B cell (primary cell): ENCODE measurements around the gene NTNG1. TPM values are rescaled to one million over a fixed set of nuclear protein-coding genes. Genes with fewer than 3 reads are reported as not detected.

Experiments used
- ATAC-seq: fragments of 200-7000 bp; cut with Tn5 transposase; one replicate; pipeline ENCODE4 v1.10.0; 2021; ENCODE audit warnings: low read depth, mild to moderate bottlenecking, moderate number of reproducible peaks, moderate library complexity
- CTCF ChIA-PET: fragments of 350-600 bp; sonication (Branson Sonifier 250); formaldehyde crosslinking; loops from one replicate; lab custom pipeline; 2021; ENCODE audit warnings: antibody characterized with exemption, inconsistent platforms; lab: Charles Lee
- POLR2A ChIA-PET: fragments of 350-600 bp; sonication (Branson Sonifier 250); formaldehyde crosslinking; loops from one replicate; lab custom pipeline; 2021; ENCODE audit warnings: antibody characterized with exemption; lab: Charles Lee
- DNase-seq: peaks from one replicate; pipeline ENCODE4 v3.0.0; 2013
- H2AFZ ChIP-seq: 2 replicates; pipeline ENCODE4 v1.6.1; 2012; ENCODE audit warnings: mild to moderate bottlenecking, low read depth, low read length; ENCODE audit not compliant: insufficient read depth, poor library complexity, severe bottlenecking
- H3K27ac ChIP-seq, 2 donors: 1 replicate in 1 of 2; 2 replicates in 1 of 2; pipeline ENCODE4 v1.5.1; 2012 to 2013; ENCODE audit warnings: low read length in 2 of 2, mild to moderate bottlenecking in 2 of 2, moderate library complexity in 1 of 2
- H3K27me3 ChIP-seq, 4 experiments: fragments of 200-600 bp in 1 of 4; sonication (generic) in 1 of 4; replicated peaks in 1 of 4; 1 replicate in 2 of 4; 2 replicates in 2 of 4; pipeline versions ENCODE4 v1.6.1 to v1.7.0; 2013 to 2016; ENCODE audit warnings: low read length in 3 of 4, mild to moderate bottlenecking in 2 of 4, mixed read lengths in 1 of 4, moderate library complexity in 1 of 4; ENCODE audit not compliant: insufficient read depth in 4 of 4, control insufficient read depth in 3 of 4; ENCODE audit errors: control extremely low read depth in 1 of 4
- H3K36me3 ChIP-seq, 2 experiments: replicated peaks in 1 of 2; 1 replicate in 1 of 2; 2 replicates in 1 of 2; pipeline versions ENCODE4 v1.6.1 to v1.7.1; 2013; ENCODE audit warnings: low read length in 1 of 2; ENCODE audit not compliant: insufficient read depth in 2 of 2, control insufficient read depth in 1 of 2; ENCODE audit errors: control extremely low read depth in 1 of 2, extremely low read depth in 1 of 2
- H3K4me1 ChIP-seq, 2 donors: fragments of 200-600 bp in 1 of 2; sonication (generic) in 1 of 2; 1 replicate in 1 of 2; 2 replicates in 1 of 2; pipeline versions ENCODE4 v1.5.1 to v1.6.1; 2013 to 2017; ENCODE audit warnings: low read length in 2 of 2; ENCODE audit not compliant: control insufficient read depth in 2 of 2, insufficient read depth in 2 of 2
- H3K4me2 ChIP-seq: replicated peaks from 2 replicates; pipeline ENCODE3; 2012; ENCODE audit warnings: mild to moderate bottlenecking, low read depth, low read length; ENCODE audit not compliant: poor library complexity, severe bottlenecking
- H3K4me3 ChIP-seq, 5 experiments: fragments of 200-600 bp in 1 of 5; sonication (generic) in 1 of 5; 1 replicate in 3 of 5; 2 replicates in 2 of 5; pipeline versions ENCODE4 v1.5.1 to v1.7.0; 2011 to 2016; ENCODE audit warnings: low read length in 4 of 5, mild to moderate bottlenecking in 4 of 5, low read depth in 2 of 5, control low read depth in 1 of 5, moderate library complexity in 1 of 5; ENCODE audit not compliant: insufficient read depth in 1 of 5; ENCODE audit errors: control extremely low read depth in 1 of 5, extremely low read depth in 1 of 5
- H3K79me2 ChIP-seq: fragments of 200-600 bp; sonication (generic); one replicate; pipeline ENCODE4 v1.6.0; 2016; ENCODE audit warnings: low read length; ENCODE audit not compliant: control insufficient read depth, insufficient read depth
- H3K9ac ChIP-seq: fragments of 200-600 bp; sonication (generic); 2 replicates; pipeline ENCODE4 v1.6.1; 2017; ENCODE audit warnings: mild to moderate bottlenecking, low read length, moderate library complexity
- H3K9me3 ChIP-seq, 3 donors: one replicate each; pipeline versions ENCODE4 v1.6.1 to v1.7.1; 2013; ENCODE audit warnings: low read length in 2 of 3; ENCODE audit not compliant: control insufficient read depth in 2 of 3, insufficient read depth in 1 of 3; ENCODE audit errors: control extremely low read depth in 1 of 3
- H4K20me1 ChIP-seq: 2 replicates; pipeline ENCODE4 v1.6.0; 2012; ENCODE audit warnings: mild to moderate bottlenecking, low read length; ENCODE audit not compliant: insufficient read depth, control insufficient read depth, poor library complexity, severe bottlenecking
- H3K27ac Mint-ChIP-seq: one replicate; pipeline ENCODE4 v1.8.0; 2021; ENCODE audit warnings: mixed read lengths
- H3K27me3 Mint-ChIP-seq: one replicate; pipeline ENCODE4 v1.8.0; 2021; ENCODE audit warnings: mixed read lengths
- H3K4me1 Mint-ChIP-seq: one replicate; pipeline ENCODE4 v1.8.0; 2021; ENCODE audit warnings: mixed read lengths
- H3K4me3 Mint-ChIP-seq: one replicate; pipeline ENCODE4 v1.8.0; 2021; ENCODE audit warnings: mixed read lengths
- H3K9me3 Mint-ChIP-seq: one replicate; pipeline ENCODE4 v1.8.0; 2022; ENCODE audit warnings: mixed read lengths; ENCODE audit not compliant: insufficient read depth
- EZH2 ChIP-seq: IDR thresholded peaks from 2 replicates; pipeline ENCODE4 v1.6.1; 2012; ENCODE audit warnings: borderline replicate concordance, low read depth, mild to moderate bottlenecking, moderate library complexity, low read length; ENCODE audit not compliant: insufficient read depth, poor library complexity, severe bottlenecking
- WGBS: methylation state at CpG from one replicate; pipeline ENCODE4 v1.1.5; 2013; ENCODE audit warnings: missing lambda C conversion rate; ENCODE audit not compliant: insufficient coverage; 5-methylcytosine and 5-hydroxymethylcytosine counted together
- intact Hi-C: fragments of 100-400 bp; cut with micrococcal nuclease; formaldehyde crosslinking; loops from one replicate; pipeline ENCODE4 v1.10.0; 2022
- polyA plus RNA-seq: library from polyadenylated mRNA; depleted of rRNA; stranded (reverse); fragments of >200 nt; gene quantifications from 2 replicates; pipeline ENCODE4 v1.2.3, GENCODE V29; 2012
- total RNA-seq, 2 donors: library from RNA; stranded (reverse); fragments of 120-200 nt in 1 of 2; gene quantifications; 1 replicate in 1 of 2; 2 replicates in 1 of 2; pipeline versions ENCODE4 v1.2.3 to v1.2.4, GENCODE V29; 2013 to 2022
- TF ChIP-seq, protein P1 (sequence below): fragments of 200-600 bp; IDR thresholded peaks from one replicate; pipeline ENCODE4 v1.8.0; 2022; ENCODE audit warnings: antibody characterized with exemption, mild to moderate bottlenecking

NTNG1 gene
- total and polyA plus RNA-seq, 2 donors (not counting 1 experiment from before 2014, with no cell fraction given): 2.8 to 3.7 TPM

GRCh38 chr1:107198561-107198960, 57.7 kb downstream of the NTNG1 start:
- TF ChIP-seq, protein P1, sequence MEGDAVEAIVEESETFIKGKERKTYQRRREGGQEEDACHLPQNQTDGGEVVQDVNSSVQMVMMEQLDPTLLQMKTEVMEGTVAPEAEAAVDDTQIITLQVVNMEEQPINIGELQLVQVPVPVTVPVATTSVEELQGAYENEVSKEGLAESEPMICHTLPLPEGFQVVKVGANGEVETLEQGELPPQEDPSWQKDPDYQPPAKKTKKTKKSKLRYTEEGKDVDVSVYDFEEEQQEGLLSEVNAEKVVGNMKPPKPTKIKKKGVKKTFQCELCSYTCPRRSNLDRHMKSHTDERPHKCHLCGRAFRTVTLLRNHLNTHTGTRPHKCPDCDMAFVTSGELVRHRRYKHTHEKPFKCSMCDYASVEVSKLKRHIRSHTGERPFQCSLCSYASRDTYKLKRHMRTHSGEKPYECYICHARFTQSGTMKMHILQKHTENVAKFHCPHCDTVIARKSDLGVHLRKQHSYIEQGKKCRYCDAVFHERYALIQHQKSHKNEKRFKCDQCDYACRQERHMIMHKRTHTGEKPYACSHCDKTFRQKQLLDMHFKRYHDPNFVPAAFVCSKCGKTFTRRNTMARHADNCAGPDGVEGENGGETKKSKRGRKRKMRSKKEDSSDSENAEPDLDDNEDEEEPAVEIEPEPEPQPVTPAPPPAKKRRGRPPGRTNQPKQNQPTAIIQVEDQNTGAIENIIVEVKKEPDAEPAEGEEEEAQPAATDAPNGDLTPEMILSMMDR: no peak
- no peak for TF ChIP-seq EZH2
- Histone ChIP-seq H4K20me1 (no peaks in the 10 kb centered on the region), H3K9ac (no peak overlapping the region), H2AFZ (no peak overlapping the region), H3K27ac (no peak overlapping the region), H3K36me3 (no peaks in the 10 kb centered on the region), H3K9me3 (peaks cover 0 to 8% (median 0%) of the 10 kb centered on the region in 3 donors), H3K4me1 (peaks cover 0 to 3% of the 10 kb centered on the region in 2 donors), H3K4me3 (no peak overlapping the region), H3K79me2 (no peaks in the 10 kb centered on the region), H3K4me2 (no peak overlapping the region), H3K27me3 (no peaks in the 10 kb centered on the region)
- H3K9me3 Mint-ChIP-seq: peaks cover 7% of the 10 kb centered on the region
- DNase-seq (no peak), ATAC-seq (no peak)
- intact Hi-C loops: no loop called here
- WGBS: 86% methylated on average over 1 of the region's 5 CpGs
- ChIA-PET POLR2A (no interaction called here), CTCF (interaction anchor here (1.5 kb wide), 1 partner anchor 332 kb away, joined by 5 read pairs; no protein-coding TSS in a partner anchor)
- peaks cover 3% of the 10 kb centered on the region for H3K4me1 Mint-ChIP-seq
- no peak overlapping the region for H3K4me3 Mint-ChIP-seq
- no peak overlapping the region for H3K27ac Mint-ChIP-seq
- H3K27me3 Mint-ChIP-seq: no peaks in the 10 kb centered on the region

- no peak overlapping the region for H3K27ac Mint-ChIP-seq
- peaks cover 7% of the 10 kb centered on the region for H3K9me3 Mint-ChIP-seq
- no CpG with 5 or more reads among the region's 1 CpG for WGBS
Observed at GRCh38 chr1:107200631-107201030, 59.8 kb downstream of the NTNG1 start.

More at GRCh38 chr1:107200631-107201030, 59.8 kb downstream of the NTNG1 start:
- ChIA-PET POLR2A (no interaction called here), CTCF (interaction anchor here (1.0 kb wide), 1 partner anchor 328 kb away, joined by 3 read pairs; no protein-coding TSS in a partner anchor)
- Histone ChIP-seq H3K27ac (no peak overlapping the region), H3K36me3 (no peaks in the 10 kb centered on the region), H3K4me3 (no peak overlapping the region), H3K4me1 (peaks cover 0 to 3% of the 10 kb centered on the region in 2 donors), H4K20me1 (no peaks in the 10 kb centered on the region), H3K27me3 (peaks cover 0 to 4% (median 0%) of the 10 kb centered on the region in 4 experiments), H3K79me2 (no peaks in the 10 kb centered on the region), H3K4me2 (no peak overlapping the region), H3K9me3 (peaks cover 0 to 8% (median 0%) of the 10 kb centered on the region in 3 donors), H3K9ac (no peak overlapping the region), H2AFZ (no peak overlapping the region)
- H3K27me3 Mint-ChIP-seq: no peaks in the 10 kb centered on the region
- peaks cover 3% of the 10 kb centered on the region for H3K4me1 Mint-ChIP-seq
- intact Hi-C loops: no loop called here
- no peak overlapping the region for H3K4me3 Mint-ChIP-seq
- ATAC-seq (no peak), DNase-seq (no peak)
- TF ChIP-seq EZH2: no peak
- TF ChIP-seq, protein P1: no peak
